H9 (cell line): Measurements from ENCODE around the gene CD300E. TPM values are rescaled to one million over a fixed set of nuclear protein-coding genes. Genes with fewer than 3 reads are reported as not detected.

Source experiments
- DNase-seq: peaks from one replicate; pipeline ENCODE4 v3.0.0-alpha.2; 2017
- H2AFZ ChIP-seq: one replicate; pipeline ENCODE4 v1.6.1; 2013; ENCODE audit warnings: mild to moderate bottlenecking, low read length, control low read depth, moderate library complexity
- H2AK5ac ChIP-seq: 2 replicates; pipeline ENCODE4 v1.6.1; 2013; ENCODE audit warnings: low read length, control low read depth, mixed read lengths; ENCODE audit not compliant: insufficient read length
- H2BK120ac ChIP-seq: one replicate; pipeline ENCODE4 v1.6.1; 2013; ENCODE audit warnings: low read depth, mild to moderate bottlenecking, low read length, control low read depth, inconsistent platforms; ENCODE audit not compliant: poor library complexity, severe bottlenecking
- H2BK12ac ChIP-seq: 2 replicates; pipeline ENCODE4 v1.6.1; 2013; ENCODE audit warnings: low read length, control low read depth, mixed read lengths, low read depth; ENCODE audit not compliant: insufficient read length
- H2BK15ac ChIP-seq: 2 replicates; pipeline ENCODE4 v1.6.1; 2013; ENCODE audit warnings: low read depth, low read length, control low read depth
- H2BK20ac ChIP-seq: one replicate; pipeline ENCODE4 v1.6.1; 2013; ENCODE audit warnings: low read depth, mild to moderate bottlenecking, low read length, control low read depth, inconsistent platforms; ENCODE audit not compliant: poor library complexity, severe bottlenecking
- H2BK5ac ChIP-seq: 2 replicates; pipeline ENCODE4 v1.6.1; 2013; ENCODE audit warnings: low read length, control low read depth, mixed read lengths; ENCODE audit not compliant: insufficient read length
- H3K14ac ChIP-seq: 2 replicates; pipeline ENCODE4 v1.6.1; 2013; ENCODE audit warnings: low read length, control low read depth; ENCODE audit not compliant: insufficient read depth
- H3K18ac ChIP-seq: 2 replicates; pipeline ENCODE4 v1.6.1; 2013; ENCODE audit warnings: low read depth, mild to moderate bottlenecking, mixed read lengths, low read length, control low read depth; ENCODE audit not compliant: insufficient read length
- H3K23ac ChIP-seq: 2 replicates; pipeline ENCODE4 v1.6.1; 2013; ENCODE audit warnings: low read length, control low read depth, mixed read lengths, low read depth; ENCODE audit not compliant: insufficient read length
- H3K23me2 ChIP-seq: 2 replicates; pipeline ENCODE4 v1.6.1; 2013; ENCODE audit warnings: low read depth, mild to moderate bottlenecking, mixed read lengths, low read length, control low read depth; ENCODE audit not compliant: insufficient read length, poor library complexity, severe bottlenecking
- H3K27ac ChIP-seq: 2 replicates; pipeline ENCODE4 v1.5.1; 2013; ENCODE audit warnings: low read length, control low read depth, mixed read lengths, low read depth; ENCODE audit not compliant: insufficient read length
- H3K27me3 ChIP-seq: 2 replicates; pipeline ENCODE4 v1.6.1; 2013; ENCODE audit warnings: low read length, control low read depth, inconsistent platforms; ENCODE audit not compliant: insufficient read depth
- H3K4ac ChIP-seq: 2 replicates; pipeline ENCODE4 v1.6.1; 2013; ENCODE audit warnings: low read depth, mild to moderate bottlenecking, control low read depth, inconsistent platforms, low read length, moderate library complexity
- H3K4me1 ChIP-seq: 2 replicates; pipeline ENCODE4 v1.6.1; 2013; ENCODE audit warnings: low read length, control low read depth, inconsistent platforms; ENCODE audit not compliant: insufficient read depth
- H3K4me2 ChIP-seq: 2 replicates; pipeline ENCODE4 v1.6.1; 2013; ENCODE audit warnings: low read length, control low read depth, mixed read lengths; ENCODE audit not compliant: insufficient read length, insufficient read depth
- H3K56ac ChIP-seq: 2 replicates; pipeline ENCODE4 v1.6.1; 2013; ENCODE audit warnings: low read depth, mild to moderate bottlenecking, mixed read lengths, low read length, control low read depth; ENCODE audit not compliant: insufficient read length
- H3K79me1 ChIP-seq: 2 replicates; pipeline ENCODE4 v1.6.1; 2013; ENCODE audit warnings: low read depth, mild to moderate bottlenecking, moderate library complexity, low read length, control low read depth, inconsistent platforms; ENCODE audit not compliant: insufficient read depth, poor library complexity, severe bottlenecking
- H3K79me2 ChIP-seq: 2 replicates; pipeline ENCODE4 v1.6.1; 2013; ENCODE audit warnings: low read length, control low read depth, inconsistent platforms; ENCODE audit not compliant: insufficient read depth
- H3K9ac ChIP-seq: 2 replicates; pipeline ENCODE4 v1.6.1; 2013; ENCODE audit warnings: low read length, control low read depth, mixed read lengths; ENCODE audit not compliant: insufficient read length; ENCODE audit errors: extremely low read depth
- H3K9me3 ChIP-seq: one replicate; pipeline ENCODE4 v1.6.1; 2013; ENCODE audit warnings: low read depth, low read length, inconsistent platforms; ENCODE audit not compliant: control insufficient read depth
- H3T11ph ChIP-seq: one replicate; pipeline ENCODE4 v1.6.1; 2013; ENCODE audit warnings: mild to moderate bottlenecking, low read length, control low read depth, inconsistent platforms
- H4K20me1 ChIP-seq: one replicate; pipeline ENCODE4 v1.6.1; 2013; ENCODE audit not compliant: control insufficient read depth, insufficient read length, insufficient read depth
- H4K5ac ChIP-seq: 2 replicates; pipeline ENCODE4 v1.6.1; 2013; ENCODE audit warnings: low read depth, mild to moderate bottlenecking, mixed read lengths, low read length, control low read depth; ENCODE audit not compliant: insufficient read length
- H4K8ac ChIP-seq: replicated peaks from 2 replicates; pipeline ENCODE4 v1.6.1; 2013; ENCODE audit warnings: low read length, control low read depth, mixed read lengths, low read depth; ENCODE audit not compliant: insufficient read length
- H4K91ac ChIP-seq: 2 replicates; pipeline ENCODE4 v1.6.1; 2013; ENCODE audit warnings: low read depth, mild to moderate bottlenecking, moderate library complexity, mixed read lengths, low read length, control low read depth; ENCODE audit not compliant: insufficient read length
- H3K27ac Mint-ChIP-seq, 3 experiments: 2 replicates in 2 of 3; 3 replicates in 1 of 3; pipeline ENCODE4 v1.8.0; 2020 to 2021; ENCODE audit warnings: mixed read lengths in 3 of 3, mild to moderate bottlenecking in 1 of 3, moderate library complexity in 1 of 3
- H3K27me3 Mint-ChIP-seq: 2 replicates; pipeline ENCODE4 v1.8.0; 2021; ENCODE audit warnings: low read depth, mild to moderate bottlenecking, moderate library complexity, mixed read lengths
- H3K36me3 Mint-ChIP-seq, 3 experiments: 2 replicates in 2 of 3; 3 replicates in 1 of 3; pipeline ENCODE4 v1.8.0; 2020 to 2021; ENCODE audit warnings: low read depth in 3 of 3, mixed read lengths in 3 of 3; ENCODE audit not compliant: insufficient read depth in 1 of 3
- H3K4me1 Mint-ChIP-seq, 2 experiments: 2 replicates each; pipeline ENCODE4 v1.8.0; 2020; ENCODE audit warnings: mixed read lengths in 2 of 2
- H3K4me3 Mint-ChIP-seq, 2 experiments: 2 replicates in 1 of 2; 3 replicates in 1 of 2; pipeline ENCODE4 v1.8.0; 2020 to 2021; ENCODE audit warnings: mild to moderate bottlenecking in 2 of 2, mixed read lengths in 2 of 2, moderate library complexity in 1 of 2
- H3K9me3 Mint-ChIP-seq, 2 experiments: 2 replicates in 1 of 2; 3 replicates in 1 of 2; pipeline ENCODE4 v1.8.0; 2020; ENCODE audit warnings: mild to moderate bottlenecking in 2 of 2, mixed read lengths in 2 of 2, moderate library complexity in 1 of 2
- CTCF ChIP-seq: fragments of 200-600 bp; sonication (generic); conservative IDR thresholded peaks from 3 replicates; pipeline ENCODE4 v1.8.0; 2021; ENCODE audit warnings: antibody characterized with exemption, mild to moderate bottlenecking
- WGBS: extraction: QIAGEN DNeasy Blood & Tissue Kit; methylation state at CpG from one replicate; pipeline ENCODE4 v1.1.7; 2013; ENCODE audit warnings: missing lambda C conversion rate, low lambda C conversion rate, mixed read lengths; ENCODE audit not compliant: insufficient read length; ENCODE audit errors: extremely low coverage; 5-methylcytosine and 5-hydroxymethylcytosine counted together
- total RNA-seq: library from RNA; stranded (reverse); gene quantifications from 2 replicates; pipeline ENCODE4 v1.2.1, GENCODE V29; 2021

Gene CD300E
- total RNA-seq, 1 experiment from 2014 or later, result not detected

- Histone ChIP-seq H2BK15ac (no peak overlapping the region), H3K4me1 (peaks cover 3% of the 10 kb centered on the region; the same call in 1 of the 2 replicates), H3K27me3 (no peaks in the 10 kb centered on the region), H3K14ac (no peak overlapping the region), H3K9me3 (no peaks in the 10 kb centered on the region), H2BK5ac (no peak overlapping the region), H3K9ac (no peak overlapping the region), H3T11ph (no peak overlapping the region), H4K20me1 (no peaks in the 10 kb centered on the region), H2BK120ac (no peak overlapping the region), H3K4me2 (no peak overlapping the region), H2AK5ac (no peak overlapping the region), H4K91ac (no peak overlapping the region), H2BK20ac (no peak overlapping the region), H3K79me2 (no peaks in the 10 kb centered on the region), H3K27ac (no peak overlapping the region), H3K79me1 (no peaks in the 10 kb centered on the region), H2AFZ (no peak overlapping the region), H3K23me2 (no peaks in the 10 kb centered on the region), H3K56ac (no peak overlapping the region), H3K18ac (no peak overlapping the region), H3K23ac (no peak overlapping the region), H4K8ac (no peak overlapping the region), H2BK12ac (no peak overlapping the region), H4K5ac (no peak overlapping the region), H3K4ac (no peak overlapping the region)
- Mint-ChIP-seq H3K27ac (no peak overlapping the region; a peak in 1 of 7 replicates), H3K4me3 (no peak overlapping the region), H3K4me1 (peaks cover 26 to 28% of the 10 kb centered on the region in 2 experiments), H3K9me3 (no peaks in the 10 kb centered on the region; a peak in 1 of 5 replicates), H3K36me3 (no peaks in the 10 kb centered on the region), H3K27me3 (peaks cover 27% of the 10 kb centered on the region)
- TF ChIP-seq CTCF, result no peak
- no CpG with 5 or more reads among the region's 4 CpGs for WGBS
- DNase-seq, result no peak
Measured at GRCh38 chr17:74642556-74642955, 19.0 kb upstream of the CD300E start.
